ENCODE results near the gene EXOC3L1.

Gene EXOC3L1

GRCh38 chr16:67144943-67145342 is 45.0 kb downstream of the EXOC3L1 start:
- no peak for DNase-seq

GRCh38 chr16:67142342-67142741 is 47.6 kb downstream of the EXOC3L1 start:
- no peak for DNase-seq

DNA sequence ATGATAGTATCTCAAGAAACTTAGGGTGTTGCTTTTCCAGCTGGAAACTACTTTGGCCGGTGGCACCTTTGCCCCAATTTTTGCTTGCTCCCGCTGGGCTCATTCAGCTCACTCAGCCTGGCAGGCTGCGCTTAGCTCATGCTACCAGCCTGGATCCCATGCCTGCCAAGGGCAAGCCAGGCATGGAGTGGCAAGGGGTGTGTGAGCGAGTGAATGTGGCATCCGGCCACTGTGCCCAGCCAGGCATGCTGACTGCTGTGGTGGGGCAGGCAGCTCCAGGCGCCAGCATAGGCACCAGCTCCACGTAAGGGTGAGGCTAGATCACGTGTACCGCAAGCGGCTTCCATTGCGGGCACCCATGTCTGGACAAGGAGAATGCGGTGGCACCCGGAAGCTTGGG is 48.5 kb downstream of the EXOC3L1 start:
- no peak for DNase-seq

DNA sequence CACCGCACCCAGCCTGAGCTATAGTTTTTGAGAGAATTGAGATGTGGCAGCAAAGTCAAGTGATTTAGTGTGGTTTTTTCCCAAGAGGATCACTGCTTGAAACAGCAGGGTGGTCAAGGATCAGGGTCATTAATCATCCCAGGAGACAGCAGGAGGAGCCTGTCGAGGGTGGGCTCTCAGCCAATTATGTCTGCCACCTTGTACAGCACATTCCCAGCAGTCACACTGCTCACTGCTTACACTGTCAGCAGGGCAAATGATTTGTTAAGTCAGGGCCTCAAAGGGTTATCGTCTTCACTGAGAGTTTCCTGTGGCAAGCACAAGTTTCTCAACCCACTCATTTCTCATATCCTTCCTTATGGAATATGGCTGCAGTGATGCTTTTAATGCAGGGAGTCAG is 52.3 kb downstream of the EXOC3L1 start:
- no peak for DNase-seq
